Measurements from ENCODE around the gene FLYWCH1.

Gene FLYWCH1

DNA sequence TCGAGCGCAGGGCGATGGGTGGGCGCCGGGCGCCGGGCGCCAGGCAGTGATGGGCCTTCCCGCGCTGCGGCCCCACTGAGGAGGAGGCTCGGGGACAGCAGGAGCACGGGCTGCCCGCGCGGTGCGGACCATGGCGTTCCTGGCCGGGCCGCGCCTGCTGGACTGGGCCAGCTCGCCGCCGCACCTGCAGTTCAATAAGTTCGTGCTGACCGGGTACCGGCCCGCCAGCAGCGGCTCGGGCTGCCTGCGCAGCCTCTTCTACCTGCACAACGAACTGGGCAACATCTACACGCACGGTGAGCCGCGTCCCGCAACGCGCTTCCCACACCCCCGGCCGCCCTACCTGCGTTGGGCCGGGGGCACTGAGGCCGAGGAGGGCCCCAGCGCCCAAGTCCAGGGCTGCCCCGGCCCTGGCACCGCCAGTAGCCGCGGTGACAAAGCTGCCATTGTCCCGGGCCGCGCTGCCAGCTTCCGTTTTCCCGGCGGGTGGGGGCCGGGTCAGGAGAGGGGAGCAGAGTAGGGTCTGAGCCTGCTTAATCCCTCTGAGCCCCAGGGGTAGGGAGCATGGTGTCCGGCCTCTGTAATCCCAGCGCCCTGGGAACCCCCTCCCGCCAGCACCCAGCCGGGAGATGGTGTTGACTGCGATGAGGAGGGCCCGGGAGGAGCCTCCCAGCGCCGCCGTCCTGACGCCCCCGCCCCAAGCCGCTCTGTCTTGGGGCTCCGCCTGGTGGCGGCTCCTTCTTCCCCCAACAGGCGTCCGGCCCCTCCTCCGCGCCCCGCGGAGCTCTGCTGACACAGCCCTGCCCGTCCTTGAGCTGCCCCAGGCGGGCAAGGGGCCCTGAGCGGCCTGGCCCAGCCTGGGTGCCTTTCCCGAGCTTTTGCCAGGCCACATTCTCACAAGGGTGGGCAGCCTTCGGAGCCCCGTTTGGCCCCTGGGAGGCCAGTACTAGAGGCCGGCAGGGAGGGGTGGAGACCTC lies 58.1 kb downstream of the FLYWCH1 start:
- peak; percentile 75 to 79 for DNase-seq (ENCODE audit: low read depth in 2 of 2)

DNA sequence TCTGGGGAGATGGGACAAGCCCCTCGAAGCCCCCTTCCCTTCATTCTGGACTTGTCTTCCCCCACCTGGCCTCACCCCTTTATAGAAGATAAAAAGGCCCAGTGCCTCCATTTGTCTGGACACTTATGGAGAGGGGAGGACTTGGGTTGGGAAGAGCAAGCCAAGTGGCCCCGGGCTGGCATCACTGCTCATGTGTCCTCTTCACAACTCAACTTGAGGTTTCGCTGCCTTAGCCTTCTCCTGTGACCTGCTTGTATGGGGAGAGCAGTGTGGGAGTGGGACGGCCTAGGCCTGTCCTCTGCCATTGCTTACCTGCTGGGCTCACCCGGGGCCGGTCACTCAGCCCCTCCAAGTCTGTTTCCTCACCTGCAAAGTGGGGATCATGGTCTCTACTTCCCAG lies 58.8 kb downstream of the FLYWCH1 start:
- no peak for DNase-seq (ENCODE audit: low read depth in 2 of 2)

DNA sequence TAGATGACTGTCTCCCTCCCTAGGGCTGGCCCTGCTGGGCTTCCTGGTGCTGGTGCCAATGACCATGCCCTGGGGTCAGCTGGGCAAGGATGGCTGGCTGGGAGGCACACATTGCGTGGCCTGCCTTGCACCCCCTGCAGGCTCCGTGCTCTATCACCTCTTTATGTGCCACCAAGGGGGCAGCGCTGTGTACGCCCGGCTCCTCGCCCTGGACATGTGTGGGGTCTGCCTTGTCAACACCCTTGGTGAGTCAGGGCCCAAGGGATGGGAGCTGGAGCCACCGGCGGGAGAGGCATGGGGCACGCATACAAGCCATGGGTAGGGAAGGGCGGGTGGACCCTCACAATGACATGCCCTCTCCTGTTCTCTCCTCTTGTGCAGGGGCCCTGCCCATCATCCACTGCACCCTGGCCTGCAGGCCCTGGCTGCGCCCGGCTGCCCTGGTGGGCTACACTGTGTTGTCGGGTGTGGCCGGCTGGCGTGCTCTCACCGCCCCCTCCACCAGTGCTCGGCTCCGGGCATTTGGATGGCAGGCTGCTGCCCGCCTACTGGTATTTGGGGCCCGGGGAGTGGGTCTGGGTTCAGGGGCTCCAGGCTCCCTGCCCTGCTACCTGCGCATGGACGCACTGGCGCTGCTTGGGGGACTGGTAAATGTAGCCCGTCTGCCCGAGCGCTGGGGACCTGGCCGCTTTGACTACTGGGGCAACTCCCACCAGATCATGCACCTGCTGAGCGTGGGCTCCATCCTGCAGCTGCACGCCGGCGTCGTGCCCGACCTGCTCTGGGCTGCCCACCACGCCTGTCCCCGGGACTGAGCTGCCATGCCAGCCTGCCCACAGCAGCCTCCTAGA lies 59.6 kb downstream of the FLYWCH1 start:
- no peak for DNase-seq (ENCODE audit: low read depth in 2 of 2)

DNA sequence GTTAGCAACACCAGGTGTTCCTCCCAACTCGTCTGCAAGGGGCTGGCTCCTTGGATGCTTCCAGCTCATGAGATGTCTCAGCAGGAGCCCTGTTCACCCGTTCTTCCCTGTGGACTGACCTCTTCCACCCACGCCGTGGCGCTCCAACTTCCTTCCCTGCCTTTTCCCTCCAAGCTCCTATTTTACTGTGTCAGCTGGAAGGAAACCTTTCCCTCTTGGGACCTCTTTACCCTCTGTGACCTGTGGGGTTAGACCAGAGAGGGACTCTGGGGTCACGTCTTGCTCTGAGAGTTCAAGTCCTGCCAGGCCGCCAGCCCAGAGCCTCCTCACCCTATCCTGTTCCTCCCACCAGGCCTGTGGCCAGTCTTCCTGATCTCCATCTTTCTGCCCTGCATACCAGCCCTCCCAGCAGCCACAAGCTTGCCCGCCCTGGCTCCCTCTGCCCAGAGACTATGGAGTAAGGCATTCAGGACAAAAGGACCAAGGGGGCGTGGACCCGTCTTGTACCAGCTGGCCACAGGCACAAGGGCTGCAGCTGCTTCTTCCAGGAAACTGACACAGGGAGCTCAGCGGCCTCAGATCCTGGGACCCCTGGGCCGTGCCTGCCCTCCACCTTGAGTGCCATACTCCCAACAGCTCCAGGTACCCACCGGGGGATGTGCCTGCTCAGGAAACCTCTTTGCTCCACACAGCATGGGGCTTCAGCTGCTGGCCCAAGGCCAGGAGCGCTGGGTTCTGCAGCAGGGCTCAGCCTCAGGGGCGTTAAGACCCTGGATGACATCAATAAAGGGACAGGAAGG lies 60.5 kb downstream of the FLYWCH1 start:
- no peak for DNase-seq (ENCODE audit: low read depth in 2 of 2)

DNA sequence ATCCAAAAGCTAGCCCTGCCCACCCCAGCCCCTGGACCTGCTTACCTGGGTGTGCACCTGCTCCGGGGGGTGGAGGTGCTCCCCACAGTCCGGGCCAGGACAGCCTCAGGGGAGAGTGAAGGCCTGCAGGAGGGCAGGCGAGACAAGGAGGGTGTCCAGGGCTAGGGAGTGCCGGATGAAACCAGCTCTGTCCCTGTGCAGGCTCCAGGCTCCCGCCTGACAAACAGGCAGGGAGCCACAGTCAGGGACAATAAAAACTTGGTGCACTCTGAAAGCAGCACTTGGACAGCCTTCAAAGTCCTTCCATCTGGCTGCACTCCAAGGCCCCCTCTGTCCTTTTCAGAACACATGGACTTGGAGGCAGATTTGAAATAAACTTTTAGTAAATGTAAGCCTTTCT lies 61.4 kb downstream of the FLYWCH1 start:
- no peak for DNase-seq (ENCODE audit: low read depth in 2 of 2)

DNA sequence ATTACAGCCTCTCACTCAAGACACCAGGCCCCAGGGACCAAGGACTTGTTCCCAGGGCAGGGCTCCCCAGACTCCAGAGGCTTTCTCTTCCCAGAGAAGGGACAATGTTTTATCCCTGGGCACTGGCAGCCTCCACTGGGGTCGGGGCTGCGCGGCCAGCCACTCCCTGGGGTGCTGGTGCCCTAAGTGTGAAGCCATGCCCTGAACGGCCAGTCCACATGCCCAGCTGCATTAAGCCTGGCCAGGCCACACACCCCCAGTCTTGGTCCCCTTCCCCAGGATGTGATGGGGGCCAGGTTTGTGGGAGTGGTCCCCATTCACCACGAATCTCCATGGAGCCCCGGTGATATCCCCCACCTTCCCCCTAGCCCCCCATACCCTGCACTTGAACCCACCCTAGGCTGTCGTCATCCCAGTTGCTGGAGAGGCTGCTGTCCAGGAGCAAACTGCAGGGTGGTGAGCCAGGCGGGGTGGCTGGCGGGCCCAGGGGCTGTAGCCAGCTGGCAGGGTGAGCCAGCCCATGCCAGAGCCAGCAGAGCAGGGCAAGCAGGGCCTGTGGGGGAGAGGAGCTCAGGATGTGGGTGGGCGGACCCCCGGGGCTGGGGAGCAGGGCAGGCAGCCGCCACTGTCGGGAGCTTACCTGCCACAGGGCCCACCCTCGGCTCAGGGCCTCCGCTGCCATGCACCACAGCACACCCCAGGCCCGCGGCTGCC lies 62.0 kb downstream of the FLYWCH1 start:
- DNase-seq (ENCODE audit: low read depth in 2 of 2): no peak

DNA sequence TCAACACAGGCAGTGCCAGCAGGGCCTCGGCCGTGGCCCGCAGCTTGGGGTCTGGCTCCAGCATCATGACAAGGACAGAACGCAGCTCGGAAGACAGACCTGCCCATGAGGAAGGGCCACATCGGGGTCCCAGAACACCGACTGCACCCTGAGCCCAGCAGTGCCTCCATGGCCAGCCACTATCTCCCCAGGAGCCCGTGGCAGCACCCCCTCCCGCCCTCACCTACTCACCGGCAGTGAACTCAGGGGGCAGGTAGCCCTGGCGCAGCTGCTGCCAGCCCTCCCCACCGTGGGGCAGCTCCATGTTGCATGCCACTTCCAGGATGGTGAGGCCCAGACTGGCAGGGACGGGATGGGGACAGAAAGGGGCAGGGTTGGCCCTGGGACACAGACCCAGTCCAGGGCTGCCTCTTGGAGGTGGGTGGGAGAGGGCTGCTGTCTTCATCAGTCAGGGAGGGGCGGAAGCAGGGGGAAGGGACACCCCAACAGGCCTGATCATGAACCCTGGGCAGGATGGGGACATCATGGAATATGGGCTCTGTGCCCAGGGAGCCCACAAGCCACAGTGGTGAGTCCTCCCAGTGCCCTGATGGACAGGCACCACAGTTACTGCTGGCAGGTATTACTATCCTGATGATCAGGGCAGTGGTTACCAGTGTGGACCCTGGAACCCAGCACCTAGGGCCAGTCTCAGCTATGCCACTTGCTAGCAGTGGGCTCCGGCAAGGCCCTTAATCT lies 62.8 kb downstream of the FLYWCH1 start:
- DNase-seq (ENCODE audit: low read depth in 2 of 2): no peak

DNA sequence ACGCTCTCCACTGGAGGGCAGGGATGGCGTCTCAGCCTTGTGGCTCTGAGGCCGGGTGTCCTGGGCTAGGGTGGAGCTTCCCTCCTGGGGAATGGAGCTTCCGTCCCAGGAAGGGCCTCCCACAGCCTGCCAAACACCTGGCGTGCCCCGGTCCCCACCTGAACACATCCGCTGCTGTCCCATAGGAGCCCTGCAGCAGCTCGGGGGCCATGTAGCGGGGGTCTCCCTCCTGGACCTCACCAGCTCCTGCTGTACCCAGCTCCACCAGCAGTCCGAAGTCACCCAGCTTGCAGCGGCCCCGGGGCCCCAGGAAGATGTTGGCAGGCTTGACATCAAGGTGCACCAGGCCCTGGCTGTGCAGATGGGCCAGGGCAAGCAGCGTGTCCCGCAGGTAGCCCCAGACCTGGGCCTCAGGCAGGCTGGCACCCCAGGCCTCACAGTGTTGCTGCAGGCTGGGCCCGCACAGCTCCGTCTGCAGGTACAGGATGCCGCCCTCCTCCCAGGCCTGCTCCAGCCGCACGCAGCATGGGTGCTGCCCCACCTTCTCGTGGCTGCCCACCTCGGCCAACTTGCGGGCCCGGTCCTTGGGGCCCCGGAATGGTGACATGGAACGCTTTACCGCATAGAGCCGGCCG lies 63.5 kb downstream of the FLYWCH1 start:
- DNase-seq (ENCODE audit: low read depth in 2 of 2): no peak

DNA sequence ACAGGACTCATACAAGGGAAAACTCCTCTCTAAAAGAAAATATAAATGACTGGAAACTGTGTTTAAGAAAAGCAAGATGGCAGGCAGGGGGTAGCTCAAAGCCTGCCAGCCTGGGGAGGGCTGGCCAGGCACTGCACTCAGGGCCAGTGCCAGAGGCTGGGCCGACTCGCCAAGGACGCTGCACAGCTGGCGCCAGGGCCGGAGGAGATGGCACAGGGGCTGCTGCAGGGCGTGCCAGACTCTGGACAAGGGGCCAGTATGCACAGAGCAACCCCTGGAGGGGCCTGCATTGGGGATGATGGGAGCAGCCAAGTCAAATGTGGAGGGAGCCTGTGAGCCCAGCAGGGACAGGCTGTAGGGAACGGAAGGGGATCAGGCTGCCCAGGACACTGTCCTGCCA lies 64.5 kb downstream of the FLYWCH1 start:
- no peak for DNase-seq (ENCODE audit: low read depth in 2 of 2)

DNA sequence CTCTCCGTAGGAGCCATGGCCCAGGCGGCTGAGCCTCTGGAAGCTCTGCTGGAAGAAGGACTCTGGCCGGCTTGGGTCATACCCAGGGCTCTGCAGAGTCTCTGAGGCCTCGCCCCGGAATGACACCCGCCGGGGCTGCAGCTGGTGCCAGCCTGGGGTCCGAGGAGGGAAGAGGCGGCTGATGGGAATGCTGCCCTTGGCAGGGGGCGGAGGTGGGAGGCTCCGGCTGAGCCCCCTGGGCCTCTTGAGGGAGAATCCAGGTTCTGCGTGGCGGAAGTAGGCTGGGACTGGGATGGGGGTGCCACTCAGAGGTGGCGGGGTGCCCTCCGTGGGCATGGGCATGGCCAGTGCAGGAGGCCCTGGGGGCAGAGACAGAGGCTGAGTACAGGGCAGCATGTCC lies 64.9 kb downstream of the FLYWCH1 start:
- DNase-seq (ENCODE audit: low read depth in 2 of 2): no peak

DNA sequence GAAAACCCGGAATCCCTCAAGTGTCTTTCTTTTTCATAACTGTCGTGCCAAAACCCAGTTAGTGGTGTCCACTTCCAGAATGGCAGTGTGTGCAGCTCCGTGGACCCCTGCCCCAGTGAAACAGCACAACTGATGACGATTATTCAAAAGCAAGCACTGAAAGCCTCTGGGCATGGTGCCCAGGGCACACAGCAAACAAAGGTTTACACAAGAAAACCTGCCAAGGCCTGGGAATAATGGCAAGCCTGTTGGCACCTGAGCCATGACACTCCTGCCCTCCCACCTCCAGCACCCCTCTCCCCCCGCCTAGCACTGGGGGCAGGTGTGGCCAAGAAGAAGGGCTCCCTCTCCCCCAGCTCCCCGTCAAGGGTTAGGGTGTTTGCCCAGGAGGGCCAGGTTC lies 65.7 kb downstream of the FLYWCH1 start:
- no peak for DNase-seq (ENCODE audit: low read depth in 2 of 2)

DNA sequence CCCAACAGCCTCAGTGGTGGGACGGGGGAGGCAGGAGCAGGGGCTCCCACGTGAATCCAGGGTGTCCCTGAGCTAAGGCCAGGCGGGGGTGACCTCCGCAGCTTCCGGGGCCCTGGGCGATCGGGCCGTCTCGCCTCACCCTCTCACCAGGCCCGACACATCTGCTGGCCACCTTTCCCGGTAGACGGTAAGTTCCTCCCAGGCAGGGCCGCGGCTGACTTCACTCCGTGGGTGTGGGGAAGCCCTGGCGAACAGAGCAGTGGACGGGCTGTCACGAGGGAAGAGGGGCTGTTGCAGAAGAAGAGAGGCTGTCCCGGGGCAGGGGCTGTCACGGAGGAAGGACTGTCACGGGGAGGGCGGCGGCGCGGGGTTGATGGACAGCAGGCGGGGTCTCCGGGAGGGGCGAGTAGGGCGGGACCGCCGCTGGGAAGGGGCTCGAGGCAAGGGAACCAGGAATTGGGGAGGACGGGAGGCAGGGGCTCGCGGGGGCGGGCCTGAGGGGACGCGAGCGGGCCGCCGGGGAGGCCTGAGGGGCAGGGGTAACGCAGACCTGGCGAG lies 68.0 kb downstream of the FLYWCH1 start:
- no peak for DNase-seq (ENCODE audit: low read depth in 2 of 2)

DNA sequence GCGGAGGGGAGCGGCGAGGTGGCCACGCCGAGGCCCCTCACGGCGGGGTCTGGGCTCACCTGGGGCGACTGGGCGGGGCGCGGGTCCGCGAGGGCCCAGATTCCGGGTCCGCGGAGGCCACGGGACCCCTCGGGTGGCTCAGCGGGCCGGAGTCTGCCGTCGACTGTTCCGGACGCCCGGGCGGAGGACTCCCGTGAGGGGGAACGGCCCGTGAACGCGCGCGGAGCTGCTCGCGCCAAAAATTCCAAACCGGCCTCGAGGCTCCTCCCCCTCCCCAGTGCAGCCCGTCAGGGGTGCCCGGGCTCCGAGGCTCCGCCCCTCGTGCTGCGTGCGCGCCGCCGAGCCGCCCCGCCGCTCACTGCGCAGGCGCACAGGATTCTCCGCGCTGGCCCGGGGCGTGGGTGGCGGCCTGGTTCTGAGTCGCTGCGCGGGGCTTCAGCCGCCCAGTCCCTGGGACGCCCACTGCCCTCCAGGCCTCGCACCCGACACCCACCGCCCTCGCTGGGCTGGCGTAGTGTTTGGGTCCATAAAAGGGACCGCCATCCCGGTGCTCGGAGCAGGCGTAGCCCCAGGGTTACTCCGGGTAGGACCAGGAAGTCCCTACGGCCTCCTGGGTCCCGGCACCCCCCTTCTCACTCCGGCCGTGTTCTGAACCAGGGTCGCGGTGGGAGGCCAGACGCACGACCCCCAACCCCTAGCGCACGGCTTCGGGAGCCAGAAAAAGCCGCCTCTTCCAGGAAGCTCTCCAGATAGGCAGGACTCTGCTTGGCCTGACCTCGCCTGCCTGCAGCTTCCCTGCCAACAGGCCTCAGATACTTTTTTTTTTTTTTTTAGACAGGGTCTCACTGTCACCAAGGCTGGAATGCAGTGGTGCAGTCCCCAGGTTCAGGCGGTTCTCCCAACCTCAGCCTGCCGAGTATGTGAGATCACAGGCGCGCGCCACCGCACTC lies 68.8 kb downstream of the FLYWCH1 start, which contains the start of gene PKMYT1:
Gene PKMYT1 (minus strand): TSS at position 220 of the 950 bp plus-strand sequence. CDS start 789 bp downstream, outside the sequence.
- peak; percentile 93 to 97 for DNase-seq (ENCODE audit: low read depth in 2 of 2)

DNA sequence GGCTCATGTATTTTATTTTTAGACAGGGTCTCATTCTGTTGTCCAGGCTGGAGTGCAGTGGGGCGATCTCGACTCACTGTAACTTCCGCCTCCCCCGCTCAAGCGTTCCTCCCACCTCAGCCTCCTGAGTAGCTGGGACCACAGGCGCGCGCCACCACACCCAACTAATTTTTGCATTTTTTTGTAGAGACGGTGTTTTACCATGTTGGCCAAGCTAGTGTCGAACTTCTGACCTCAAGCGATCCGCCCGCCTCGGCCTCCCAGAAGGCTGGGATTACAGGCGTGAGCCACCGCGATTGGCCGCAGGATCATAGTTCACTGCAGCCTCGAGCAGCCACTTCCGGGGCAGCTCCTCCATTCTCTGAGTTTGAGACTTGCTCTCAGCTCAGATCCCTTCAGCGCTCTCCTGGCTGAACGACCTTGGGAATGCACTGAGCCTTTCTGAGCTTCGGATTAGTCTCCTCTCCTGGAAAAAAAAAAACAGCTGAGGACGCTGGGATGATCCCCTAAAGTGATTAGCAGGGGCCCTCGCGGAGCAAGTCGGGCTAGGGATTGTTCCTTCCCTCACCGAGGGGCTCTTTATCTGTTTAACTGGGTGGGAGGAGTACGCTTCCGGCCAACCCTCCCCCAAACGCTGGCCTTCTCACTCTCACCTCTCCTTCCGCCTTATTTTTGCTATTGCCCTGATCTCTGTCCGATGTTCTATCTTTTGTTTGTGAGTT lies 69.6 kb downstream of the FLYWCH1 start:
- DNase-seq (ENCODE audit: low read depth in 2 of 2): no peak

DNA sequence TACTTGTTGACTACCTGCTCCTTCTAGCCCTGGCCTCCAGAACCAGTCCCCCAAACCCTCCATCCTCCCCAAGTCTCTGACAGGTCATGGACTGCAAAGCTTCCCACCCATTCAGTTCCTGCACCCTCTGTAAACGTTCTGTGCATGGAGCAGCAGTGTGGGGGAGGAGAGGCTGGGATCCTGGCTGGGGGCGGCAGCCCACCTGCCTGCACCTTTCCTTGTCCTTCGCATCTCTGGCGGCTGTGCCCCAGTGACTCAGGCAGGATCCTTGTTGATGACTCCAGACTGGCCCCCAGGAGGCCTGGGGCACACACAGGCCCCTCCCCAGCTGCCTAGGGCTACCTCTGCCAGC lies 70.1 kb downstream of the FLYWCH1 start:
- no peak for DNase-seq (ENCODE audit: low read depth in 2 of 2)

DNA sequence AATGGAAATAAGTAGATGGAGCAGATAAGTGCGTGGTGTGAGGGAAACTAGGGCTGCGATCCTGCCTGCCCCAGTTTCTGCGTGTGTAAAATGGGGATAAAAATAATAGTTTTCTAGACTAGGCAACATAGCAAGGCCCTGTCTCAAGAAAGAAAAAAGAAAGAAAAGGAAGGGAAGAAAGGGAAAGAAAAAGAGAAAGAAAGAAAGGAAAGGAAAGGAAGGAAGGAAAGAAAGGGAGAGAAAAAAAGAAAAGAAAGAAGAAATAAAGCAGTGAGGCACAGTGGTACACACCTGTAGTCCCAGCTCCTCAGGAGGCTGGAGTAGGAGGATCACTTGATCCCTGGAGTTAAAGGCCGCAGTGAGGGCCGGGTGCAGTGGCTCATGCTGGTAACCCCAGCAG lies 70.7 kb downstream of the FLYWCH1 start:
- DNase-seq (ENCODE audit: low read depth in 2 of 2): no peak

DNA sequence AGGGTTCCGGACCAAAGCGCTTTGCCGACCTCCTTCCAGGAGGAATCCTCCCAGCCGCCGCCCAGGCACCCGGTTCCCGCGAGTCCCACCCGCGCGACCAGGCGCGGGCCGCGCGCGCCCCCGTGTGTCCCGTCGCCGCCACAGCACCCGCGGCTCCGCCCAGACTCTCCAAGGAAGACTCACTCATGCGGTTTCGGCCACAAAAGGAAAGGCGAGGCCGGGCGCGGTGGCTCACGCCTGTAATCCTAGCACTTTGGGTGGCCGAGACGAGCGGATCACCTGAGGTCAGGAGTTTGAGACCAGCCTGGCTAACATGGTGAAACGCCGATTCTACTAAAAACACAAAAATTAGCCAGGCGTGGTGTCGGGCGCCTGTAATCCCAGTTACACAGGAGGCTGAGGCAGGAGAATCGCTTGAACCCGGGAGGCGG lies 72.0 kb downstream of the FLYWCH1 start:
- DNase-seq (ENCODE audit: low read depth in 2 of 2): peak; percentile 75 to 78

DNA sequence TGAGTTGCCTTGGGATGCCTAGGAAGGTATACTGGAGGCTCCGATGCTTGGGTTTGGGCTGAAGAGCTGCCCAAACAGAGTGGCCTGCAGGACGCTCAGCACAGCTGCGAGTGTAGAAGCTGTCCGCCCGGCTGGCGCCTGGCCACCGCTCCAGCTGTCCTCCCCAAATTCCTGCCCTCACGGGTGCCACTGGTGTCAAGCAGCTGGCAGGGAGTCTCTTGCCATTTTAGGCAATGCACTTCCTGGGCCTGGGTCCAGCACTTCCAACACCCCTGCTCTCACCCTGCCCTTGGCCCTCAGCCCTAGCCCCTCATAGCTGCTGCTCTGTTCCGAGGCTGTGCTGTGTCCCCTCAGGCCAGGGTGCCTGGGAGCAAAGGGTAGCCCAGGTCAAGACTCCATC lies 73.7 kb downstream of the FLYWCH1 start:
- no peak for DNase-seq (ENCODE audit: low read depth in 2 of 2)

Data from stimulated activated CD8-positive, alpha-beta memory T cell treated with anti-CD3 and anti-CD28 coated beads, Interleukin-2, amount 100 ng/mL, for 48 hours (primary cell).